Spleen (tissue), 7 donors: Measurements from ENCODE around the gene MMD2.

Experiments used
- CTCF ChIP-seq, 11 experiments: fragments of 200-600 bp in 7 of 11; fragments of 450-650 bp in 4 of 11; sonication (generic) in 4 of 11; IDR thresholded peaks in 8 of 11; conservative IDR thresholded peaks in 3 of 11; 1 replicate in 7 of 11; 2 replicates in 4 of 11; pipeline versions ENCODE4 v1.4.0 to v1.8.0; 2016 to 2021; ENCODE audit warnings: antibody characterized with exemption in 11 of 11, inconsistent platforms in 4 of 11, mild to moderate bottlenecking in 1 of 11
- POLR2AphosphoS5 ChIP-seq, 3 donors: sonication (generic); formaldehyde crosslinking; IDR thresholded peaks; one replicate each; pipeline ENCODE4 v1.5.1; 2017; ENCODE audit warnings: antibody characterized with exemption in 3 of 3
- donor health status: DM: no; HTN: no; CAD: no; lungs with moderate emphysema.
- donor health status: DM: no; HTN: no; CAD: no.
- donor health status: DM: no; HTN: no; CAD: no.

DNA sequence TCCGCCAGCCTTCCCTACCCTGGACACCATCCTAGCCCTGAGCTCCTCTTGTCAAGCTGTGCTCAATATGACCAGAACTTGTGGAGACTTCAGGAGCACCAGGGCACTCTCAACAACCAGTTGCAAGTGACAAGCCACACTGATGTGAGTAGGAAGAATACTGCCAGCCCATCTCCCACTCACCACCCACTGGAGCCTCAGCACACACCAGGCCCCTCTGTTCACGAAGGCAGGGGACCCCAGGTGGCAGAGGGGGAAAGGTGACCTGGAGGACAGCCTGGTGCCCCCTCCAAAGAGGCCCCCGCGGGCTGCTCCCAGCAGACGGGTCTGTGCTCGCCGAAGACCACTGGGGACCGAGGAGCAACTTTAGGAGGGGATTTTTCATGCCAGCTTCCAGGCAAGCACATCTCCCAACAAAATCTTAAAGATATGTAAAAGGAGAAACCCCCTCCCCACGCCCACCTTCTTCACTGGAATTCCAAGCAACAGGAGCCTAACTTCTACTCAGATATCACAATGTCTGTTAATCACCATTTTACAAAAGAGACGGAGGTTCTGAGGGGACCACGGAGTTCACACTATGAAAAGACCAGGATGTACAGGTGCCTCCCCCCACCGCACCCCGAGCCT, 1.0 kb downstream of the MMD2 start:
- no peak for TF ChIP-seq CTCF (IDR thresholded peaks at IDR 0.05 in 8 of 11, conservative IDR thresholded peaks at IDR 0.05 in 3 of 11)
- no peak for TF ChIP-seq POLR2AphosphoS5 (IDR thresholded peaks at IDR 0.05)
